HuH-7 (cell line): ENCODE results near the gene CD300LD.
"Not testable (repeated sequence)": the region's sequence is repeated elsewhere in the genome, so short reads cannot be mapped to it uniquely, and the experiment has no call there.

ENCODE experiments used
- DNase-seq: peaks from one replicate; pipeline ENCODE4 v3.0.0; 2011; ENCODE audit warnings: low spot score

Gene CD300LD

DNA sequence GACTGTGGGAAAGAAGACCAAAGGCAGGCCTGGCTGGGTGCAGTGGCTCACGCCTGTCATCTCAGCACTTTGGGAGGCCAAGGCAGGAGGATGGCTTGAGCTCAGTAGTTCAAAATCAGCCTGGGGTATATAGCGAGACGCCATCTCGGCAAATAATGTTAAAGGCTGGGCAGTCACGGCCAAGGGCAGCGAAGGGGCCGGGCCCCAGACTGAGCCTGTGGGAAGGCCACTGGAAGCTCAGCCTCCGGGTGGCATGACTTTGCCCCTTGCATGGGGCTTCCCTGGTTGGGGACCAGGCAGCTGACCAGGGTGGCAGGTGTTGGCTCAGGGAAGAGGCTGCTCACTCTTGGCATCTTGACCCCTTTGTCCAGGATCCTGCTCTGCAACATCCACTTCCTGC is 14.0 kb upstream of the CD300LD start:
- DNase-seq = no peak

DNA sequence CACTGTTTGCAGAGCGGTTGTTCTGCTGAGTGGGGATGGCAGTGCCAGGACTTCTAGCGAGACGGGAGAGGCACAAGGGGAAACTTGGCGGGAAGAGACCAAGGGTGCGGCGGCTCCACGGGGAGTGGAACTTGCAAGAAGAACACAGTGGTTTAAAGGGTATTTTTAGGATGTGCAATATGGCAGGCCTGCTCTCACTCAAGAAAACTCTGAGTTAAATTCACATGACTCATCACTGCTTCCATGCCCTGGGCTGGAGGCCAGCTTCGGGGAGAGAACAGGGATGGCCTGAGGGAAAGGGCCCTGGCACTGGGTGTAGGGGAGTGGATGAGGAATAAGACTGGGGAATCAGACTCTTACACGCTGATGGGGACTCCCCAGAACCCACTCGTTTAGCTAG is 13.3 kb upstream of the CD300LD start:
- DNase-seq = no peak

DNA sequence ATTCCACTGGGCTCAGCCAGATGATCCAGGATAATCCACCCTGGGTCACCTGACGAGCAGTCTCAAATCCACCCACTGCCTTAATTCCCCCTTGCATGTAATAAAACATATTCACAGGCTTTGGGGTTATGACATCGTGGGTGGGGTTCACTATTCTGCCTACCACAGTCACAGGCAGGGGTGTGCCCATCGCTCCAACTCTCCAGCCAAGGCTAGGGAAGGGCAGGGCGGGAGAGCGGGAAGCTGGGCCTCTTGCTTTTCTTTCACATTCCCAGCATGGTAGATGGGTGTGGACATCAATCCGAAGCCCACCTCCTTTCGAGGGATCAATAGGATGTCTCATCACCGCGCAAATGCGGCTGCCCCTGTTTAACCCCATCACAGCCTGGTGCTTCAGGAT is 12.7 kb upstream of the CD300LD start:
- DNase-seq = no peak

DNA sequence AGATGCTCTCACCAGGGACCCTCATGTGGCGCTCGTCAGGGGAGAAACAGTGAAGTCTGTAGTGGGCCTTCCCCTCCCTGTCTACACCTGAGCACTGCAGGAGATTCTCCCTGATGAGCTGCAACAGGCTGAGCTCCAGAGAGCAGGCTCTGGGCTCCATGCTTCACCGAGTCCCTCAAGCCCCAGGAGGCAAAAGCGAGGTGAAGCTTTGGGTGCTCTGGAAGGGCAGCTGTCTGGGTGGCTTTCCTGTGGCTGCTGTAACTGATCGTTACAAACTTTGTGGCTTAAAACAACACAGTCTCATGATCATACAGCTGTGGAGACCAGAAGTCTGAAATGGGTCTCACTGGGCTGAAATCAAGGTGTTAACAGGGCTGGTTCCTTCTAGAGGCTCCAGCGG is 12.1 kb upstream of the CD300LD start:
- DNase-seq = no peak

DNA sequence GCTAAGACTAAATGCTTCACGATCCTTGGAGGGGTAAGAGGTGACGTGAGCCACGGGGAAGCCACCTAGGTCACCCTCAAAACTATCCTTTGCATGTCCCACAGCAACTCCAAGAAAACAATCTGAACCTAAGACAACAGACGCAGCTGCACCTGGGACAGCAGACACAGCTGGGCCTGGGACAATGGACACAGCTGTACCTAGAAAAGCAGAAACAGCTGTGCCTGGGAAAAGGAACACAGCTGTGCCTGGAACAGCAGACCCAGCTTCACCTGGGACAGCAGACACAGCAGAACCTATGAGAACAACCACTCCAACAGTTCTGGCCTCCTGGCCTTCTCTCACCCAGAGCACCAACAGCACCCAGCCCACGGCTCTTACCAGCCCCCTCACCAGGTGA is 11.7 kb upstream of the CD300LD start:
- DNase-seq = no peak

DNA sequence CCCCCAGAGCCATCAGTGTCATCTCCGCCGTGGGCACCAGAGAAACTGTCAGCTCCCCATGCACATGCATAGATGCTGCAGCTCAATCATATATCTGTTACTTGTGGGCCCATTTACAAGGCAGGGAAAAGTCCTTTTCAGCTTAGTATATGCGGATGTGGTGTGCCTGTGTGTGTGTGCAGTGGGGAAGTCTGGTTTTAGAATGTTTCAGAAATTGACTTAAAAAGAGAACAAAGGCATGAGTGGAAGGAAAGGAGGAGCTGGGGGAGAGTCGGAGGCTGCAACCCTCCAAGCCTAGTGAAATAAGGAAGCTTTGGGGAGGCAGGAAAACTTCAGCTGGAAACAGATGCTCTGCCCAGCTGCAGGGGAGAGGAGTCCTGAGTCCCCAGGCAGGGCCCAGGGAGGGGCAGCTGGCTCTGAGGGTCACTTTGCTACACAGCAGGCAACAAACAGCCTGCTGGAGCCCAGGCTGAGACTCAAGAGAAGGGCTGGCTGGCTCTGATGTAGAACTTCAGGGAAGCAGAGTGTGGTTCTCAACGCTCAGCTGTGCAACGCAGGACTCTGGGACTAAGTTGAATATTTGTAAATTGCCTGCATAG is 11.1 kb upstream of the CD300LD start:
- DNase-seq = no peak

DNA sequence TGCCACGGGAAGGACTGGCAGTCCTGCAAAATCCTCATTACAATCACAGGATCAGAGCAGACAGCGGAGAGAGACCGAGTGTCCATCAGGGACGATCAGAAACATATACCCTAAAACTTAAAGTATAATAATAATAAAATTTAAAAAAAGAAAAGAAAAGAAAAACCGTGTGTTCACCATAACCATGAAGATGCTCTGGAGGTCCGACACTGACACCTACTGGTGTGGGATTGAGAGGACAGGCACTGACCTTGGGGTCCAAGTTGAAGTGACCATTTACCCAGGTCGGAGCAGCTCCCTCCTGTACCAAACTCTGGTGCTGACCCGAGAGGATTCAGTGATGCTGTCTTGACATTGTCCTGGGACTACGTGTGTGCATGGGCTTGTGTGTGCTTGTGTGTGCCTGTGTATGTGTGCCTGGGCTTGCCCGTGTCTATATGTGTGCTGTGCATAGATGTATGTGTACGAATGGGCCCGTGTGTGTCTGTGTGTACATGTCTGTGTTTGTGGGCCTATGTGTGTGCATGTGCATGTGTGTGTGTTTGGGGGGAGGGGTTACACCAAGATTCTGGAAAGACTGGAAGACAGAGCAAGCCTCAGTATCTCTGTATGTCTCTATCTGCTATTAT is 10.0 kb upstream of the CD300LD start:
- peak; percentile 63 for DNase-seq

DNA sequence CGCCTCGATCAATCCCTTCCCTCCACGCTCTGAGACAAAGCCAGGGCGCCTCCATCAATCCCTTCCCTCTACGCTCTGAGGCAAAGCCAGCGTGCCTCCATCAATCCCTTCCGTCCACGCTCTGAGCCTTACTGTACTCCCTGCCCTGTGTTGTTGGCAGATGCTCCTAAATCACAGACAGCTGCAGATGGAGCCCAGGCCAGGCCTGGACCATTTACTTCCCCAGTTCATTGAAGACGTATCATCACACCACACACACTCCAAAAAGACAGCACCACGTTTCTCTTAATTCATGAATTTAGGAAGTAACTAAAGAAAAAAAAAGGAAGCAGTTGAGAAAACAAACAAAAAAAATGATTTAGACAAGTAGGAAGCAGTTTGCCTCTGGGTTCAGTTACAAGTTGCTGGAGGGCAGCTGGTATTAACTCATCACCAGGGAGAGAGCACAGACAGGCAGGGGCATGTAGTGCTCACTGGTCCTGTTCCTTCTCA is 7.4 kb upstream of the CD300LD start:
- no peak for DNase-seq

DNA sequence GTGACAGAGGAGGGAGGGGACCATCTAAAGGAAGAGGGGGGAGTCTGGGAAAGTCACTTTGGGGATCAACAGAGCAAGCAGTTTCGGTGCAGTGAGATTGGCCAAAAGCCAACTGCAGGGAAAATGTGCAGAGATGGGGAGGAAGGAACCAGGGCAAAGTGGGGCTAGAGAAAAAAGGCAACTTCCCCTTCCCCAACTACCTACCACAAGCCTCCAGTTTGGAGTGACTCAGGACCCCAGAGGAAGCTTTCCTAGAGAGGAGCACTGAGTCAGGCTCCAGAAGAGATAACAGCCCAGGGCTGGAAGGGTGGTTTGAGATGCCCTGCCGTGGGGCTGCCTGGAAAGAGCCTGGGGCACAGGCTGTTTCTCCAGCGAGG is 6.9 kb upstream of the CD300LD start:
- DNase-seq = no peak

DNA sequence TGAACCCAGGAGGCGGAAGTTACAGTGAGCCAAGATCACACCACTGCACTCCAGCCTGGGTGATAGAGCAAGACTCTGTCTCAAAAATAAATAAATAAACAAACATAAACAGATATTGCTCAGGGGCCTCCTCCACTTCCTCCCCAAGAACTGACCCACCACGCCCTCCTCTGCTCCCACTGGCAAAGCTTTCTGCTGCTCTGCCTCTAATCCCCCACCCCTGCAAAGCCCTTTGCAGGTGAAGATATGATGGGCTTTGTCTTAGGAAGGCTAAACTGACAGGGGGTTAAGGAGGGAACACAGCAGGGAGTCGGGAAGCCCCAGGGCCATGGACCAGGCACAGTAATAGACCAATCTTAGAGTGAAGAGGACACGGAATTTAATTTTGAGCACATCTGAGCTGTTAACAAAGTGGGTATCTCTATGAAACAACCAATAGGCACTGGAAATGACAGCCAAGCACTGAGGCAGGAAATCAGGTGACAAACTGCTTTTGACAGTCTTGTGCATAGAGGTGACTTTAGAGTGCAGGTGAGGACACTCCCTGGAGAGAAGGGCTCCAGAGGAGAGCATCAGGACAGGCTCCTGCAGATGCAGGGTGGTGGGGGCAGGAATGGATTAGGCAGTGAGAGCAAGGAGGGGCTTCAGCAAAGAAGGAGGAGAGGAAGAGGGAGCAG is 6.4 kb upstream of the CD300LD start:
- DNase-seq = no peak

DNA sequence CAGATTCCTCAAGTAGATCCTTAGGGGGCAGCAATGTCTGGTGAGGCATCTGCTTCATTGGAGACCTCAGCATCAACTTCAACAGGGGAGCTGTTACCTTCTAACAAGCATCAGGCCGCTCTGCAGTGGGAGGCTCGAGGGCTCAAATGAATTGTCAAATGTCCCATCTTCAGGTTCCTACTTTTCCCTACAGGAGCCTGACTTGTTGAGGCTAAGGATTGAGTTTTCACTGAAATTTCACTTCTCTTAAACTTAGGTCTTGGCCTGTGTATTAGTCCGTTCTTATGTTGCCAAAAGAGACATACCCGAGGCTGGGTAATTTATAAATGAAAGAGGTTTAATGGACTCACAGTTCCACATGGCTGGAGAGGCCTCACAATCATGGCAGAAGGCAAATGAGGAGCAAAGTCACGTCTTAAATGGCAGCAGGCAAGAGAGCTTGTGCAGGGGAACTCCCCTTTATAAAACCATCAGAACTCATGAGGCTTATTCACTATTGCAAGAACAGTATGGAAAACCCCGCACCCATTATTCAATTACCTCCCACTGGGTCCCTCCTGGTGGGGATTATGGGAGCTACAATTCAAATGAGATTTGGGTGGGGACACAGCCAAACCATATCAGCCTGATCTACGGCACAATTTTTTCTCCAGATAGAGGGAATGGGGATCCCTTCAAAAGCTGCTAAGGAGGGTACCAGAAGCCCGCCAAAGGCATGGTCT is 5.1 kb upstream of the CD300LD start:
- no peak for DNase-seq

DNA sequence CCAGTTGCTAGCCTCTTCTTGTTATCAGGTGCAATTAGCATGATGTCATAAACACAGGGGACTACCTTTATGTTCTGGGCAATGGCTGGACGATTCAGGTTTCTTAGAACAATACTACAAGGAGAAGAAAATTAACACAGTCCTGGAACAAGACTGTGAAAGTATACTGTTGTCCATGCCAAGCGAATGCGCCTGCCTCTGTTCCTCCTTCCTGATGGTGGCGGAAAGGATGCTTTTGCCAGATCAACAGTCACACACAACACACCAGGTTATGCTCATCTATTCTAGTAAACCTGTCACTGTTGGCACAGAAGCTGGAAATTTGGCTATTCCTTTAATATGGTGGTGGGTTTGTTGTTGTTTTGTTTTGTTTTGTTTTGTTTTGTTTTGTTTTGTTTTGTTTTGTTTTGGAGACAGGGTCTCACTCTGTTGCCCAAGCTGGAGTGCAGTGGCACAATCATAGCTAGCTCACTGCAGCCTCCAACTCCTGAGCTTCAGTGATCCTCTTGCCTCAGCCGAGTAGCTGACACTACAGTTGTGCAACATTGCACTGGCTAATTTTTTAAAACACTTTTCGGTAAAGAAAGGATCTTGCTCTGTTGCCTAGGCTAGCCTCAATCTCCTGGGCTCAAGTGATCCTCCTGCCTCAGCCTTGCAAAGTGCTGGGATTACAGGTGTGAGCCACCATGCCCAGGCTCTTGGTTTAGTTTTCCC is 3.1 kb upstream of the CD300LD start:
- DNase-seq = no peak

DNA sequence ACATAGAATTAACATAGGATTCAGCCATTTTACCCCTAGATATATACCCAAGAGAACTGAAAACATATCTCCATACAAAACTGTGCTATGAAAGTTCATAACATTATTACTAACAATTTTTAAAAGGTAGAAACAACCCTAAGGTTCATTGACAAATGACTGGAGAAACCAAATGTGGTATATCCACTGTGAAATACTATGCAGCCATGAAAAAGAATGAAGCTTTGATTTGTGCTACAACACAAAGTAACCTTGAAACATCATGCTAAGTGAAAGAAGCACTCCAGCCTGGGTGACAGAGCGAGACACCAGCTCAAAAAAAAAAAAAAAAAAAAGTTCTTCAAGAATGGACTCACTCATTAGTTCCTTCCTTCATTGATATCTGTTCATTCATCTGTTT is 580 bp downstream of the CD300LD start:
- DNase-seq = no peak

DNA sequence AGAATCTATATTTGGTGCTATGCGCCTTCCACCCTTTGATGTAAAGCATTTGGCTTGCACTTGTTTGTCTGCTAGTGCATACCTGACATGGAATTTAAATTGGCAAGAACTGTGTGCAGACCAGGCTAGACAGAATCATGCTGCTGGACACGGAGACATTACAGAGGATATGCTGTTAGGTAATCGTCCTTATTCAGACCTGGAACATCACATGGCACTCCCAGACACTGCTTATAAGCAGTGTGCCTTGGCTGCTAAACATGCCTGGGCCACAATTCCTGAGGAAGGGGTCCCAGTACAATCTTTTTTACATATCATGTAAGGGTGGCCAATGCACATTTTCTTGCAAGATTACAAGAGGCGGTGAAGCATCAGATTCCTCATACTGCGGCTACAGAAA is 6.4 kb downstream of the CD300LD start:
- no peak for DNase-seq

DNA sequence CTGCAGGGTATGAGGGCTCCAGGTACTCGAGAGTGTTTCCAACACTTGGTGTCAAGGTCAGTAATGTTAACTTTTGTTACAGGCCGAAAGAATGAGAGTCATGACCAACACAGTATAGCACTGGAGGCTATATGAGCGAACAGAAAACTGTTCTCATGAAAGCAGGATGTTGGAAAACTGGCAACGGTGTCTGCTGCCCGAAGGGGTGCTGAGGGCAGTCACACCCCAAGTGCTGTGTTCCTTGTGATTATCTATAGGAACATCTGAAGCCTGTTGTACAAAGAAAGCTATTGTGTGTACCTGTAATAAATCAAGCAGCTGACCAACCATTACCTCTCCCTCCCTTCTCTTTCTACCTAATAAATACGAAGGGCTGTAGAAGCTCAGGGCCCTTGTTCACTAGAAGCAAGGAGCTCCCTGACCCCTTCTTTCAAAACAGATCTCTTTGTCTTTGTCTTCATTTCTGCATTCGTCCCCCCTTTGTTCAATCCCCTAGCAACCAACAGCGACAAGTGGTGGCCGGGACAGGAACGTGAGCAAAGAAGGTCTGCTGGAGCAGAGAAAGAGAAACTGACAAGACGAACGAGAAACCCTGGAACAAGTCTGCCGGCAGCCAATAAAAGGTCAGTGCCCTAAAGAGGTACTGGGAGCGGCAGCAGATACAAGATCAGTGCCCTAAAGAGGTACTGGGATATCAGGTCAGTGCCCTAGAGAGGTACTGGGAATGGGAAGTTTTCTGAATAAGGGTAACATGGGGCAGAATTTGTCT is 7.6 kb downstream of the CD300LD start:
- DNase-seq = no peak

DNA sequence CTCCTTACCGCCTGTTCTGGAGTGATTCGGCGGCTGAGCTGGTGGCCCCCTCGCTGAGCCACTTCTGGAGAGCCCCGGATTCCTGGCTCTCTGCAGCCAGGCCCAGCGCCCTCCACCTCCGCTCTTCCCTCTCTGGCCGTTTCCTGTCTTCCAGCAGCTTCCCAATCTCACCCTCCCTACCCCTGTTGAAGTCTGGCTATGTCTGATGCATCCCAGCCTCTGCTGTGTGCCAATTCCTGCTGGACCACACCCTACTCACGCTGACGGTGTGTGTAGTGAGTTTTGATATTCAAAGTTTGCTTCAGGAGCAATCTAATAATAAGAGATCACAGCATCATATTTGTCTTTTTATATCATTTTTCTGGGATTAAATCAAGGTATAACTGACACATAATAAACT is 9.4 kb downstream of the CD300LD start:
- no peak for DNase-seq

DNA sequence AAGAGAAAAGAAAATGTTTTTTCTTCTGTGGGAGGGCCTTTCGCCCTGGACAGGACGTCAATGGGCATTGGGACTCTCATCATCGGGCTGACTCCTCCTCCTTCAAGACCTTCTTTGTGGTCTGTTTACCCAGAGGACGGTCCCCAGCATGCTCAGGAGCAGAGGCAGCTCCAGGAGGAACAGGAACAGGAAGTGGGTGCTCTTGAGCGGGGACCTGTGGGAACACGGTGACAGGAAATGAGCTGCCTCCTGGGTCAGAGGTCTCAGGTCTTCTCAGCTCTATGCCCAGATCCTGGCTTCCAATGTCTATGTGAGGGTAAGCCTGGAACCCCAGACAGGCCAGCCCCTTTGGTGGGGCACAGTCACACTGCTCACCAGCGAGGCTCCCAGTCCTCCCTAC is 12.2 kb downstream of the CD300LD start:
- no peak for DNase-seq

DNA sequence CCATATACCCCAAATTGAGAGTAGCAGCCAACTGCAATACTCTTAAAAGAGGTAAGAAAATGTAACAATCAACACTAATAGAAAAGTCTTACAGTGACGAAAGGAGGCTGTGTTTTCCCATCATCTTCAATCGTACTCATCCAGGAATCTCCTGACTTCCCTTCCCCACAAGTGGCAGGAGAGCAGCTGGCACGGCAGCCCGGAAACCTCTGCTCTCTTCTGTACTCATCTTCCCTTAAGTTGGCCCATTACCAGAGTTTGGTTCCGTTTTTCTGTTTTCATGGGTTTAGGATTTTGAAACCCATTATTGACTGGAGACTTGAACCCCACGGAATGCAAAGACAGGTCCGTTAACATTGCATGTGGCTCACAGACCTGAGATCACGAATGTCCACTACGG is 13.1 kb downstream of the CD300LD start:
- no peak for DNase-seq

DNA sequence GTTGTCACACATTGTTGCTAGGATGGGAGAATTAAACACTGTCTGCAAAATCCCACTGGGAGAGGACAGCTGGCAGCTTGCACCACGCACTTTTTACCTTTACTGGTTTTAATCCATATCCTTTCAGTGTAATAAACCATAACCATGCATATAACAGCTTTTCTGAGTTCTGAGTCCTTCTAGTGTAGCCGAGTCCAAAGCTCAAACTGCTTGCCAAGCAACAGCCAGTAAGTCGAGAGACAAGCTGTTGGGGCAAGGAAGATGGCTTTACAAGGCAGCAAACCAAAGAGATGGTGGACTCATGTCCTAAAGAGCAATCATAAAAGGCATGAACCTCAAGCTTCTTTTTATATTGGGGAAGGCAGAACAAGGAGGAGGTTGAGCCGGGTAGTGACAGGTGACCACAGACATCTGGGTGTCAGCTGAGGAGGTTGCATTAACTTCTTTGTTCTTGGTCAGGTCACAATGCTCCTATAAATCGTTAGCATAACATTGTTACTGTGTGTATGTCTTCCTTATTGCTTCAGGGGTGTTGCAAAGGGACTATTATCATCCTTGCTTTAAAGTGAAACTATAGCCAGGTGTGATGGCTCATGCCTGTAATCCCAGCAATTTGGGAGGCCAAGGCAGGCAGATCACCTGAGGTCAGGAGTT is 17.5 kb downstream of the CD300LD start:
- DNase-seq = no peak

DNA sequence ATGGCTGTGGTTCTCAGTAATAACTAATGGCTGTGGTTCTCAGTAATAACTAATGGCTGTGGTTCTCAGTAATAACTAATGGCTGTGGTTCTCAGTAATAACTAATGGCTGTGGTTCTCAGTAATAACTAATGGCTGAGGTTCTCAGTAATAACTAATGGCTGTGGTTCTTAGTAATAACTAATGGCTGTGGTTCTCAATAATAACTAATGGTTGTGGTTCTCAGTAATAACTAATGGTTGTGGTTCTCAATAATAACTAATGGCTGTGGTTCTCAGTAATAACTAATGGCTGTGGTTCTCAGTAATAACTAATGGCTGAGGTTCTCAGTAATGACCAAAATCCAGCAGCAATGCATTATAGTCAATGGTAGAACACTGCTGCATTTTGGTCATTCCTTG is 18.4 kb downstream of the CD300LD start:
- DNase-seq = not testable (repeated sequence)

DNA sequence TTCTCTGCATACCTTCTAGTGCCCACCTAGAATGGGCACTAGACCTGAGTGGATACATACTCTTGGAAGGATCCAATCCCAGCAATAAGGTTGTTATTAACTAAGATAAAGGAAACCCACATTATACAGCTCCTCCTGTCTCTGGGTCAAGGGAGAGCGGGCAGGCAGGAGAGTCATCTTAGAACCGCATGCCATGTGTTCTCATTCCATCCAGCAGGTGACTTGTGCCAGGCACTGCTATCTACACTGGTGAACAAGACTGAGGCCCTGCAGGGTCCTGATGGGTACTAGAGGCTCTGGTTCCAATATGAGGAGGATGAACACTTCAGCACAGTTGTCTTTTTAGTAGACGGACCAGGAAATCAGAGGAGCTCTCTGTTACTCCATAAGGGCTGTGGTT is 18.9 kb downstream of the CD300LD start:
- DNase-seq = no peak
